ENCODE measurements around the gene PHF20.
"Not testable (repeated sequence)": the region's sequence is repeated elsewhere in the genome, so short reads cannot be mapped to it uniquely, and the experiment has no call there.

The PHF20 gene

DNA sequence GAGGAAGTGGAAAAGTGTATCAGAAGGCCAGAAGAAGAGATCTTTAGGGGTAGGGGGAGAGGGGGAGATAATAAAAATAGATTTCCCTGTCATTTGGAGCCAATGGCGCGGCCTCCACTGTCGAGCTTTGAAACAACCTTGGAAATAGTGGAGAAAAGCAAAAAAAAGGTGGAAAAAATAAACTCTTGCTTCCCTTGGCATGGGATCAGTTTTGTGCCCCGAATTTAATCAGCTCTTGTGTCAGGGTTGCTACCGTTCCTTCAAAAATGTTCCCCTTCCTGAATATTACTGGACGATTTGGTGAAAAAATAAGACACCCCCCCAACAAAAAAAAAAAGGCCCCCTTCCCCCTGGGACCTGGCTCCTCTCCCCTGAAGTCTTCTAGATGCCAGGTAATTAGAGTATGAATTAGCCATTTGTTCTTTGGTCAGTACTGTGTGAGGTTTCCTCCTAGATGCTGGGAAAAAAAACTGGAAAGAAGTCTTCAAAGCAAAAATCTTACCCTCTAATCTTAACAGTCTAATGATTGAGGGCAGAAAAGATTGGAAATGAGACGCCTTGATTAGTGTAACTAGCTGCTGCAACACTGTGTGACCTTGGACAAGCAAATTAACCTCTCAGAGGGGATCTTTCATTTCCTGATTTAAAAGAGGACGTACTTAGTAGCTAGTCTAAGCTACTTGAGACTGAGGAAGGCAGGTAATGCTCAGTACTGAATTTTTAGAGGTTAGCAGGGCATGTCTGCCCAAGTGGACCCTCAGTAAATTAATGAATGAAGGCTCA lies 28.9 kb upstream of the PHF20 start:
- Histone ChIP-seq H3K27me3 (ENCODE audit: control insufficient read depth in 1 of 2, insufficient read depth in 2 of 2, low read length in 2 of 2) (no peaks in the 10 kb centered on the region), H3K9me3 (ENCODE audit: low read length) (no peaks in the 10 kb centered on the region), H3K4me1 (ENCODE audit: insufficient read depth, low read length) (peaks cover 35% of the 10 kb centered on the region), H3K36me3 (ENCODE audit: insufficient read depth, low read length) (peaks cover 22% of the 10 kb centered on the region), H3K4me3 (ENCODE audit: low read depth in 1 of 2, low read length in 2 of 2) (peak overlapping the region; percentile 28 to 91), H3K9ac (ENCODE audit: low read length) (peak overlapping the region; percentile 96), H3K27ac (ENCODE audit: low read depth, low read length) (peak overlapping the region; percentile 85)

DNA sequence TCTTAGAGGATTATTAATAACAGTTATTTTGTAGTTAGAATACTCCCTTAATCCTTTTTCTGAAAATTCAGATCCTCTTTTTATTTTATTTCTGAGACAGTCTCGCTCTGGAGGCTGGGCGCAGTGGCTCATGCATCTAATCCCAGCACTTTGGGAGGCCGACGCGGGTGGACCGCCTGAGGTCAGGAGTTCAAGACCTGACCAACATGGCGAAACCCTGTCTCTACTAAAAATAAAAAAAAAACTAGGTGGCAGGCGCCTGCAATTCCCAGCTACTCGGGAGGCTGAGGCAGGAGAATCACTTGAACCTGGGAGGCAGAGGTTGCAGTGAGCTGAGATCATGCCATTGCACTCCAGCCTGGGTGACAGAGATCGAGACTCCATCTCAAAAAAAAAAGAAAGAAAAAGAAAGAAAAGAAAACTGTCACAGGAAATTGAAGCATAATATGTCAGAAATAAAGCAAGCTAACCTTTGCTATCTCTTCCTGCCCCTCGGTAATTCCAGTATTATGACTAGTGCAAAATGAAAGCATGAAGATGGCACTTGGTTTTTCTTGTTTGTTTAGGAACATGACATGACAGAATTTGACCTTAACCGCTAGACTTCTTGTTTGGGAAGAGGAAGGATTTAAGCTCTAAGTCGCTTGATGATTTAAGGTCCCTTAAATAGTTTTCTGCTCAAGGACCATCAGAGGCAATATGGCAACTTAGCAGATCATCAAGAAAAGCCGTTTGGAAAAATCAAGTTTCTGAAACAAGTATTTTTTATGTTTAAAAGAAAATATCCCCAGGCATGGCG lies 27.9 kb upstream of the PHF20 start:
- no peak overlapping the region for H3K4me3 ChIP-seq (ENCODE audit: low read depth in 1 of 2, low read length in 2 of 2)
- H3K4me1 ChIP-seq (ENCODE audit: insufficient read depth, low read length): peaks cover 25% of the 10 kb centered on the region
- H3K36me3 ChIP-seq (ENCODE audit: insufficient read depth, low read length): peaks cover 13% of the 10 kb centered on the region
- H3K9ac ChIP-seq (ENCODE audit: low read length): peak overlapping the region; percentile 96
- no peaks in the 10 kb centered on the region for H3K9me3 ChIP-seq (ENCODE audit: low read length)
- peak overlapping the region; percentile 85 for H3K27ac ChIP-seq (ENCODE audit: low read depth, low read length)
- no peaks in the 10 kb centered on the region for H3K27me3 ChIP-seq (ENCODE audit: control insufficient read depth in 1 of 2, insufficient read depth in 2 of 2, low read length in 2 of 2)

DNA sequence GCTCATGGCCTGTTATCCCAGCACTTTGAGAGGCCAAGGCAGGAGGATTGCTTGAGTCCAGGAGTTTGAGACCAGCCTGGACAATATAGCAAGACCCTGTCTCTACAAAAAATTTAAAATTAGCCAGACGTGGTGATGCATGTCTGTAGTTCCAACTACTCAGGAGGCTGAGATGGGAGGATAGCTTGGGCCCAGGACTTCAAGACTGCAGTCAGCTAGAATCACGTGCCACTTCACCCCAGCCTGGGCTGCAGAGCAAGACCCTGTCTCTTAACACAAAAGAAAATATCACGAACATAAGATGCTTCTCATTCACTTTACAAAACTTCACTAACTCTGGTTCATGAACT lies 27.3 kb upstream of the PHF20 start:
- H3K9ac ChIP-seq (ENCODE audit: low read length); H3K27ac ChIP-seq (ENCODE audit: low read depth, low read length); H3K4me3 ChIP-seq (ENCODE audit: low read depth in 1 of 2, low read length in 2 of 2); H3K27me3 ChIP-seq (ENCODE audit: control insufficient read depth in 1 of 2, insufficient read depth in 2 of 2, low read length in 2 of 2); H3K9me3 ChIP-seq (ENCODE audit: low read length); H3K36me3 ChIP-seq (ENCODE audit: insufficient read depth, low read length): not testable (repeated sequence)
- H3K4me1 ChIP-seq (ENCODE audit: insufficient read depth, low read length): peaks cover 20% of the 10 kb centered on the region

GRCh38 chr20:35750611-35751010 lies 21.2 kb upstream of the PHF20 start:
- Histone ChIP-seq H3K9me3 (ENCODE audit: low read length) (no peaks in the 10 kb centered on the region), H3K4me1 (ENCODE audit: insufficient read depth, low read length) (no peaks in the 10 kb centered on the region), H3K36me3 (ENCODE audit: insufficient read depth, low read length) (no peaks in the 10 kb centered on the region), H3K27ac (ENCODE audit: low read depth, low read length) (no peak overlapping the region), H3K4me3 (ENCODE audit: low read depth in 1 of 2, low read length in 2 of 2) (no peak overlapping the region), H3K27me3 (ENCODE audit: control insufficient read depth in 1 of 2, insufficient read depth in 2 of 2, low read length in 2 of 2) (no peaks in the 10 kb centered on the region), H3K9ac (ENCODE audit: low read length) (no peak overlapping the region)

GRCh38 chr20:35756404-35756803 lies 15.4 kb upstream of the PHF20 start:
- no peak overlapping the region for H3K4me3 ChIP-seq (ENCODE audit: low read depth in 1 of 2, low read length in 2 of 2)
- no peaks in the 10 kb centered on the region for H3K27me3 ChIP-seq (ENCODE audit: control insufficient read depth in 1 of 2, insufficient read depth in 2 of 2, low read length in 2 of 2)
- H3K9me3 ChIP-seq (ENCODE audit: low read length): no peaks in the 10 kb centered on the region
- H3K36me3 ChIP-seq (ENCODE audit: insufficient read depth, low read length): no peaks in the 10 kb centered on the region
- H3K9ac ChIP-seq (ENCODE audit: low read length): no peak overlapping the region
- no peaks in the 10 kb centered on the region for H3K4me1 ChIP-seq (ENCODE audit: insufficient read depth, low read length)
- no peak overlapping the region for H3K27ac ChIP-seq (ENCODE audit: low read depth, low read length)

GRCh38 chr20:35757098-35757705 lies 14.6 kb upstream of the PHF20 start:
- no peak overlapping the region for H3K27ac ChIP-seq (ENCODE audit: low read depth, low read length)
- H3K36me3 ChIP-seq (ENCODE audit: insufficient read depth, low read length): no peaks in the 10 kb centered on the region
- no peak overlapping the region for H3K9ac ChIP-seq (ENCODE audit: low read length)
- no peaks in the 10 kb centered on the region for H3K27me3 ChIP-seq (ENCODE audit: control insufficient read depth in 1 of 2, insufficient read depth in 2 of 2, low read length in 2 of 2)
- H3K9me3 ChIP-seq (ENCODE audit: low read length): no peaks in the 10 kb centered on the region
- H3K4me1 ChIP-seq (ENCODE audit: insufficient read depth, low read length): no peaks in the 10 kb centered on the region
- H3K4me3 ChIP-seq (ENCODE audit: low read depth in 1 of 2, low read length in 2 of 2): no peak overlapping the region

GRCh38 chr20:35761548-35761947 lies 10.3 kb upstream of the PHF20 start:
- H3K4me3 ChIP-seq (ENCODE audit: low read depth in 1 of 2, low read length in 2 of 2); H3K9me3 ChIP-seq (ENCODE audit: low read length); H3K27ac ChIP-seq (ENCODE audit: low read depth, low read length); H3K9ac ChIP-seq (ENCODE audit: low read length); H3K36me3 ChIP-seq (ENCODE audit: insufficient read depth, low read length); H3K27me3 ChIP-seq (ENCODE audit: control insufficient read depth in 1 of 2, insufficient read depth in 2 of 2, low read length in 2 of 2); H3K4me1 ChIP-seq (ENCODE audit: insufficient read depth, low read length): not testable (repeated sequence)

- Histone ChIP-seq H3K4me3 (ENCODE audit: low read depth in 1 of 2, low read length in 2 of 2) (no peak overlapping the region), H3K9ac (ENCODE audit: low read length) (no peak overlapping the region), H3K36me3 (ENCODE audit: insufficient read depth, low read length) (no peaks in the 10 kb centered on the region), H3K4me1 (ENCODE audit: insufficient read depth, low read length) (no peaks in the 10 kb centered on the region), H3K27ac (ENCODE audit: low read depth, low read length) (no peak overlapping the region), H3K9me3 (ENCODE audit: low read length) (no peaks in the 10 kb centered on the region), H3K27me3 (ENCODE audit: control insufficient read depth in 1 of 2, insufficient read depth in 2 of 2, low read length in 2 of 2) (no peaks in the 10 kb centered on the region)
Measured at GRCh38 chr20:35762461-35762860, 9.4 kb upstream of the PHF20 start.

DNA sequence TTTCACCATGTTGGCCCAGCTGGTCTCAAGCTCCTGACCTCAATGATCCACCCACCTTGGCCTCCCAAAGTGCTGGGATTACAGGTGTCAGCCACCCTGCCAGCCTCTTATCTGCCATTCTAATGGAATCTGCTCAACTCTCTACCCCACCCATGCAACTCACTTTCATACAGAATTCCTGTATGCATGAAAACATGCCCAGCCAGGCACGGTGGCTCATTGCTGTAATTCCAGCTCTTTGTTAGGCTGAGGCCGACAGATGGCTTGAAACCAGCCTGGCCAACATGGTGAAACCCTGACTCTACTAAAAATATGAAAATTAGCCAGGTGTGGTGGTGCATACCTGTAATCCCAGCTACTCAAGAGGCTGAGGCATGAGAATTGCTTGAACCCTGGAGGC lies 6.9 kb upstream of the PHF20 start:
- H3K36me3 ChIP-seq (ENCODE audit: insufficient read depth, low read length); H3K4me1 ChIP-seq (ENCODE audit: insufficient read depth, low read length); H3K27ac ChIP-seq (ENCODE audit: low read depth, low read length); H3K4me3 ChIP-seq (ENCODE audit: low read depth in 1 of 2, low read length in 2 of 2); H3K27me3 ChIP-seq (ENCODE audit: control insufficient read depth in 1 of 2, insufficient read depth in 2 of 2, low read length in 2 of 2); H3K9me3 ChIP-seq (ENCODE audit: low read length); H3K9ac ChIP-seq (ENCODE audit: low read length): not testable (repeated sequence)

- Histone ChIP-seq H3K4me1 (ENCODE audit: insufficient read depth, low read length) (peaks cover 13% of the 10 kb centered on the region), H3K4me3 (ENCODE audit: low read depth in 1 of 2, low read length in 2 of 2) (no peak overlapping the region), H3K9me3 (ENCODE audit: low read length) (no peaks in the 10 kb centered on the region), H3K27me3 (ENCODE audit: control insufficient read depth in 1 of 2, insufficient read depth in 2 of 2, low read length in 2 of 2) (no peaks in the 10 kb centered on the region), H3K36me3 (ENCODE audit: insufficient read depth, low read length) (no peaks in the 10 kb centered on the region), H3K27ac (ENCODE audit: low read depth, low read length) (no peak overlapping the region), H3K9ac (ENCODE audit: low read length) (no peak overlapping the region)
Measured at GRCh38 chr20:35766843-35767242, 5.0 kb upstream of the PHF20 start.

GRCh38 chr20:35767683-35768481 lies 3.9 kb upstream of the PHF20 start:
- Histone ChIP-seq H3K9ac (ENCODE audit: low read length) (no peak overlapping the region), H3K4me3 (ENCODE audit: low read depth in 1 of 2, low read length in 2 of 2) (no peak overlapping the region), H3K4me1 (ENCODE audit: insufficient read depth, low read length) (peaks cover 18% of the 10 kb centered on the region), H3K27ac (ENCODE audit: low read depth, low read length) (peak overlapping the region; percentile 55), H3K36me3 (ENCODE audit: insufficient read depth, low read length) (no peaks in the 10 kb centered on the region), H3K9me3 (ENCODE audit: low read length) (no peaks in the 10 kb centered on the region), H3K27me3 (ENCODE audit: control insufficient read depth in 1 of 2, insufficient read depth in 2 of 2, low read length in 2 of 2) (no peaks in the 10 kb centered on the region)

Data from muscle layer of colon (tissue), 2 donors.